GM12878 (cell line): Measurements from ENCODE around the gene TMEM167A. TPM values are rescaled to one million over a fixed set of nuclear protein-coding genes. Genes with fewer than 3 reads are reported as not detected.

Source experiments
- ATAC-seq: fragments of 200-7000 bp; cut with Tn5 transposase; 3 replicates; pipeline ENCODE4 v1.9.1; 2020; ENCODE audit warnings: mild to moderate bottlenecking, moderate library complexity
- BruUV-seq: library from RNA; stranded (reverse); fragments of 400-500 nt; replicated peaks from 2 replicates; lab custom pipeline; 2021; lab: Mats Ljungman, UMichigan
- CTCF ChIA-PET: fragments of 300-600 bp; sonication (Branson Sonifier 250); formaldehyde crosslinking; extraction: SDS; loops from one replicate; lab custom pipeline; 2021; ENCODE audit warnings: inconsistent platforms; lab: Yijun Ruan, JAX
- POLR2A ChIA-PET: fragments of 350-600 bp; formaldehyde crosslinking; extraction: SDS; loops from one replicate; lab custom pipeline; 2021; ENCODE audit warnings: inconsistent platforms; lab: Charles Lee
- RAD21 ChIA-PET: fragments of 300-600 bp; sonication (Branson Sonifier 250); formaldehyde crosslinking; loops from one replicate; lab custom pipeline; 2023; ENCODE audit warnings: antibody characterized with exemption; ENCODE audit not compliant: unreplicated experiment; lab: Charles Lee
- SMC1A ChIA-PET: fragments of 300-600 bp; sonication (Branson Sonifier 250); formaldehyde crosslinking; loops from one replicate; lab custom pipeline; 2023; ENCODE audit not compliant: unreplicated experiment, uncharacterized antibody; lab: Charles Lee
- DNase-seq: peaks from one replicate; pipeline ENCODE4 v3.0.0-alpha.2; 2011; ENCODE audit warnings: low read depth, low spot score
- FAIRE-seq: peaks from 3 replicates; lab custom pipeline; 2011; peaks lifted over from hg19 to GRCh38; lab: Jason Lieb, UNC
- H2AFZ ChIP-seq: 2 replicates; pipeline ENCODE4 v1.6.0; 2011; ENCODE audit warnings: low read depth, low read length, control low read depth; ENCODE audit not compliant: control insufficient read depth
- H3K27ac ChIP-seq: 2 replicates; pipeline ENCODE4 v1.5.1; 2011; ENCODE audit warnings: control low read depth; ENCODE audit not compliant: control insufficient read depth, insufficient read depth
- H3K27me3 ChIP-seq, 2 experiments: replicated peaks in 1 of 2; 2 replicates each; pipeline versions ENCODE4 v1.6.0 to v1.6.1; 2011; ENCODE audit warnings: low read length in 1 of 2; ENCODE audit not compliant: control insufficient read depth in 2 of 2, insufficient read depth in 2 of 2
- H3K36me3 ChIP-seq, 2 experiments: 2 replicates each; pipeline ENCODE4 v1.5.1; 2011; ENCODE audit warnings: low read length in 1 of 2; ENCODE audit not compliant: control insufficient read depth in 2 of 2, insufficient read depth in 2 of 2
- H3K4me1 ChIP-seq: 2 replicates; pipeline ENCODE4 v1.6.1; 2011; ENCODE audit warnings: mild to moderate bottlenecking, low read length, moderate library complexity, mixed read lengths; ENCODE audit not compliant: control insufficient read depth, insufficient read depth
- H3K4me2 ChIP-seq: 2 replicates; pipeline ENCODE4 v1.6.0; 2011; ENCODE audit warnings: control low read depth; ENCODE audit not compliant: control insufficient read depth, insufficient read depth
- H3K4me3 ChIP-seq: fragments of 200-600 bp; sonication (generic); 2 replicates; pipeline ENCODE4 v1.5.1; 2016
- H3K79me2 ChIP-seq: 2 replicates; pipeline ENCODE4 v1.6.0; 2011; ENCODE audit warnings: low read length; ENCODE audit not compliant: control insufficient read depth, insufficient read depth
- H3K9ac ChIP-seq: 2 replicates; pipeline ENCODE4 v1.8.0; 2011; ENCODE audit warnings: low read length, control low read depth, mixed read lengths; ENCODE audit not compliant: control insufficient read depth, insufficient read depth
- H3K9me3 ChIP-seq: replicated peaks from 3 replicates; pipeline ENCODE4 v1.5.1; 2011; ENCODE audit warnings: mild to moderate bottlenecking, low read length; ENCODE audit not compliant: control insufficient read depth, insufficient read depth
- H4K20me1 ChIP-seq: 2 replicates; pipeline ENCODE4 v1.6.0; 2011; ENCODE audit not compliant: control insufficient read depth, insufficient read depth
- ATF2 ChIP-seq: IDR thresholded peaks from 2 replicates; pipeline ENCODE4 v1.6.1; 2012; ENCODE audit warnings: low read length, inconsistent platforms
- BCL11A ChIP-seq: IDR thresholded peaks from 2 replicates; pipeline ENCODE4 v1.6.1; 2011; ENCODE audit warnings: low read depth, low read length
- BHLHE40 ChIP-seq, 2 experiments: fragments of 450-650 bp in 1 of 2; IDR thresholded peaks; 2 replicates each; pipeline ENCODE4 v1.6.1; 2011 to 2017; ENCODE audit warnings: low read depth in 2 of 2, borderline replicate concordance in 1 of 2, improper control_type of control experiment in 1 of 2, low read length in 1 of 2, mild to moderate bottlenecking in 1 of 2
- CBX3 ChIP-seq: fragments of 200-600 bp; sonication (generic); IDR thresholded peaks from 2 replicates; pipeline ENCODE4 v1.6.1; 2016; ENCODE audit warnings: low read depth, borderline replicate concordance
- IKZF2 ChIP-seq, 2 experiments: fragments of 450-650 bp; IDR thresholded peaks; 2 replicates each; pipeline ENCODE4 v1.6.1; 2017; ENCODE audit warnings: mild to moderate bottlenecking in 2 of 2, moderate library complexity in 2 of 2
- MTA3 ChIP-seq: IDR thresholded peaks from 2 replicates; pipeline ENCODE4 v1.6.1; 2012; ENCODE audit warnings: low read length, inconsistent platforms, borderline replicate concordance
- POLR2AphosphoS5 ChIP-seq: IDR thresholded peaks from 2 replicates; pipeline ENCODE4 v1.6.1; 2011; ENCODE audit warnings: mild to moderate bottlenecking, low read length, inconsistent platforms
- RB1 ChIP-seq: fragments of 450-650 bp; formaldehyde crosslinking; IDR thresholded peaks from 2 replicates; pipeline ENCODE4 v1.6.1; 2017; ENCODE audit warnings: mild to moderate bottlenecking, borderline replicate concordance
- RFX5 ChIP-seq: IDR thresholded peaks from 2 replicates; pipeline ENCODE4 v1.6.1; 2011; ENCODE audit warnings: low read depth, low read length, improper control_type of control experiment
- SREBF2 ChIP-seq: IDR thresholded peaks from 2 replicates; pipeline ENCODE4 v1.6.1; 2012; ENCODE audit warnings: mild to moderate bottlenecking, low read length
- SUZ12 ChIP-seq: fragments of 200-600 bp; sonication (generic); IDR thresholded peaks from one replicate; pipeline ENCODE4 v1.6.1; 2018; ENCODE audit warnings: antibody characterized with exemption, mild to moderate bottlenecking; ENCODE audit not compliant: unreplicated experiment
- TCF3 ChIP-seq: IDR thresholded peaks from 2 replicates; pipeline ENCODE4 v1.6.1; 2012; ENCODE audit warnings: low read depth, mild to moderate bottlenecking, low read length, borderline replicate concordance; ENCODE audit not compliant: insufficient read depth
- TCF7 ChIP-seq: IDR thresholded peaks from 2 replicates; pipeline ENCODE4 v1.6.1; 2014; ENCODE audit warnings: antibody characterized with exemption, borderline replicate concordance
- ZBED1 ChIP-seq: IDR thresholded peaks from 2 replicates; pipeline ENCODE4 v1.6.1; 2016; ENCODE audit warnings: borderline replicate concordance
- ZBTB33 ChIP-seq: fragments of 450-650 bp; IDR thresholded peaks from 2 replicates; pipeline ENCODE4 v1.6.1; 2017; ENCODE audit warnings: mild to moderate bottlenecking
- WGBS: methylation state at CpG from one replicate; pipeline ENCODE4 v1.1.6; 2016; ENCODE audit warnings: low lambda C conversion rate; ENCODE audit not compliant: insufficient replicate concordance, insufficient coverage; ENCODE audit errors: missing lambda C conversion rate; 5-methylcytosine and 5-hydroxymethylcytosine counted together
- in situ Hi-C: fragments of 300-500 bp; cut with MboI; formaldehyde crosslinking; loops from 9 replicates; pipeline ENCODE4 v1.14.3; 2018; ENCODE audit warnings: mixed read lengths
- intact Hi-C: fragments of 100-400 bp; cut with micrococcal nuclease; formaldehyde crosslinking; loops from one replicate; pipeline ENCODE4 v1.14.2; 2022; ENCODE audit not compliant: unreplicated experiment
- polyA plus RNA-seq, 11 experiments: library from polyadenylated mRNA; depleted of rRNA in 4 of 11; unstranded in 6 of 11; stranded (reverse) in 5 of 11; fragments of >200 nt; fragmentation: Nextera tagmentation in 4 of 11; fragmentation: Illumina TruSeq in 1 of 11; extraction: Ambion mirVana in 4 of 11; extraction: Trizol in 1 of 11; gene quantifications; 1 replicate in 1 of 11; 2 replicates in 10 of 11; pipeline versions ENCODE4 v1.2.1 to v1.2.3, GENCODE V29; 2011 to 2016; ENCODE audit warnings: inconsistent platforms in 2 of 11, missing spikeins in 2 of 11, low read depth in 1 of 11
- total RNA-seq, 4 experiments: library from RNA; depleted of rRNA in 3 of 4; stranded (reverse); fragments of >200 nt in 3 of 4; fragmentation: Illumina TruSeq in 1 of 4; extraction: Trizol in 1 of 4; gene quantifications; 2 replicates each; pipeline versions ENCODE4 v1.2.1 to v1.2.3, GENCODE V29; 2013 to 2021

TMEM167A gene
- total and polyA plus RNA-seq, 10 of the 15 experiments (the other 5 are each of a cell fraction or from before 2014, with no cell fraction given), result 29.5 to 363 (median 85.6) TPM

GRCh38 chr5:83101514-83101913 is 24.3 kb upstream of the TMEM167A start:
- BruUV-seq, result no TSS peak
- Histone ChIP-seq H3K4me3 (no peak overlapping the region), H3K9ac (no peak overlapping the region), H3K4me2 (no peak overlapping the region), H3K4me1 (0 out of 2 replicates have a peak, but pooled peaks cover 6% of the 10 kb centered on the region), H3K36me3 (no peaks in the 10 kb centered on the region), H3K27me3 (no peaks in the 10 kb centered on the region), H3K27ac (no peak overlapping the region), H3K79me2 (no peaks in the 10 kb centered on the region; the same call in 1 of the 2 replicates), H3K9me3 (no peaks in the 10 kb centered on the region; the same call in 2 of the 3 replicates), H4K20me1 (no peaks in the 10 kb centered on the region), H2AFZ (no peak overlapping the region)
- intact Hi-C loops, result no loop called here
- no peak for ATAC-seq
- FAIRE-seq, result no peak
- CTCF ChIA-PET, result no interaction called here
- POLR2A ChIA-PET, result no interaction called here
- in situ Hi-C loops, result no loop called here
- no peak for DNase-seq
- 84% methylated on average over 1 of the region's 1 CpG for WGBS
- TF ChIP-seq SUZ12, result no peak
- TF ChIP-seq BHLHE40 (IDR thresholded peaks at IDR 0.05; ENCODE audit: borderline replicate concordance in 1 of 2, low read depth in 2 of 2, low read length in 1 of 2), result no peak
- no peak for TF ChIP-seq MTA3
- no peak for TF ChIP-seq IKZF2 (IDR thresholded peaks at IDR 0.05)
- no peak for TF ChIP-seq POLR2AphosphoS5
- TF ChIP-seq RB1, result no peak
- RAD21 ChIA-PET, result no interaction called here
- SMC1A ChIA-PET, result interaction anchor here (1.2 kb wide), 1 partner anchor 21 kb away, joined by 3 read pairs; no protein-coding TSS in a partner anchor

- CTCF ChIA-PET, result no interaction called here
- no peaks in the 10 kb centered on the region for H4K20me1 ChIP-seq
- ATAC-seq (no peak), DNase-seq (no peak), FAIRE-seq (no peak)
- H3K4me3 ChIP-seq, result no peak overlapping the region
- no peak overlapping the region for H3K27ac ChIP-seq
- H3K9ac ChIP-seq, result no peak overlapping the region
- in situ Hi-C loops (no loop called here), intact Hi-C loops (no loop called here)
- POLR2A ChIA-PET, result no interaction called here
- no peaks in the 10 kb centered on the region; the same call in 2 of the 3 replicates for H3K9me3 ChIP-seq
- SMC1A ChIA-PET, result no interaction called here
- no peak overlapping the region for H2AFZ ChIP-seq
- no TSS peak for BruUV-seq
- RAD21 ChIA-PET, result no interaction called here
- no peaks in the 10 kb centered on the region for H3K36me3 ChIP-seq
- H3K4me1 ChIP-seq, result 0 out of 2 replicates have a peak, but pooled peaks cover 6% of the 10 kb centered on the region
- WGBS, result 93% methylated on average over 1 of the region's 1 CpG
- TF ChIP-seq ZBTB33, result no peak
- TF ChIP-seq TCF7, result no peak
- TF ChIP-seq ZBED1, result no peak
- no peak for TF ChIP-seq RFX5
- no peak for TF ChIP-seq TCF3
- TF ChIP-seq SREBF2, result no peak
- TF ChIP-seq ATF2, result no peak
- no peak for TF ChIP-seq BCL11A
- TF ChIP-seq CBX3, result no peak
- TF ChIP-seq RB1, result no peak
- no peaks in the 10 kb centered on the region; the same call in 1 of the 2 replicates for H3K79me2 ChIP-seq
- no peak overlapping the region for H3K4me2 ChIP-seq
- no peaks in the 10 kb centered on the region for H3K27me3 ChIP-seq
These were observed 22.3 kb upstream of the TMEM167A start for GRCh38 chr5:83099445-83099844.
